WI38 (cell line): ENCODE results near the gene MICAL1.
A peak's percentile ranks its signal among the peaks of the same experiment; 100 is the strongest.

Experiments
- H3K4me3 ChIP-seq: 2 replicates; pipeline ENCODE4 v1.5.1; 2011; ENCODE audit warnings: low read depth, mild to moderate bottlenecking, control low read depth, low read length
- TF ChIP-seq, protein P1 (sequence below): IDR thresholded peaks from 2 replicates; pipeline ENCODE4 v1.5.1; 2012; ENCODE audit warnings: low read depth, mild to moderate bottlenecking, control low read depth, low read length

Gene MICAL1

DNA sequence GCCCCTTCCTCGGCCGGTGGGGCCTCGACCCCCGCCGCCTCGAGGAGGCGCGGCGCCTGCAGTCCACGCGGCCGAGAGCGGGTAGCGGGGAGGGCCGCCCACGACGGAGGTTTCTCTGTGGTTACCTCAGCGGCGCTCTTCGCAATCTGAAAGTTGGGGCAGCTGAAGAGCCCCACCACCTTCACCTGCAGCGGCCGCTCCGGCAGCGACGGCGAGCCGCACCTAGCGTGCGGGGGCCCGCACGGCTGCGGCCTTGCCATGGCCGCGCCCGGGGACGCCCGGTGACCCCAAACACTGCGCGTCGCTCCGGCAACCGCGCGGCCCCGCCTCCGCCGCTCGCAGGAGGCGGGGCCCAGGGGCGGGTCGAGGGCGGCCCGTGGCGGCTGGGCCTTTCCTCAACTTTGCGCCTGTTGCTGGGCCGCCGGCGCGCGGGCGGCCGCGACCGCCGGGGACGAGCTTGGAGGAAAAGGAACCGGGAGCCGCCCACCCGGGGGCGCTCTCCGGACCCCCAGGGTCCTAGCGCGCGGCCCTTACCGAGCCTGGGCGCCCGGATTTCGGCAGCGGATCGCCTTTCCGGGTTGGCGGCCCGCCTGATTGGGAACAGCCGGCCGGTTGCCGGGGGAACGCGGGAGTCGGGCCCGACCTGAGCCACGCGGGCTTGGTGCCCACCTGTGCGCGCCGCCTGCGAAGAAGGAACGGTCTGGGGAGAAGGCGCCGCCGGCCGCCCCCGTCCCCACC lies 15.1 kb downstream of the MICAL1 start, which contains the start of the genes PPIL6 and SMPD2:
Gene PPIL6 (minus strand): TSS at position 298 of the 738 bp plus-strand sequence. CDS start 38 bp downstream, at position 260.
Gene SMPD2 (plus strand): TSS at position 394 of the 738 bp plus-strand sequence. CDS start 398 bp downstream, outside the sequence.
- TF ChIP-seq, protein P1, sequence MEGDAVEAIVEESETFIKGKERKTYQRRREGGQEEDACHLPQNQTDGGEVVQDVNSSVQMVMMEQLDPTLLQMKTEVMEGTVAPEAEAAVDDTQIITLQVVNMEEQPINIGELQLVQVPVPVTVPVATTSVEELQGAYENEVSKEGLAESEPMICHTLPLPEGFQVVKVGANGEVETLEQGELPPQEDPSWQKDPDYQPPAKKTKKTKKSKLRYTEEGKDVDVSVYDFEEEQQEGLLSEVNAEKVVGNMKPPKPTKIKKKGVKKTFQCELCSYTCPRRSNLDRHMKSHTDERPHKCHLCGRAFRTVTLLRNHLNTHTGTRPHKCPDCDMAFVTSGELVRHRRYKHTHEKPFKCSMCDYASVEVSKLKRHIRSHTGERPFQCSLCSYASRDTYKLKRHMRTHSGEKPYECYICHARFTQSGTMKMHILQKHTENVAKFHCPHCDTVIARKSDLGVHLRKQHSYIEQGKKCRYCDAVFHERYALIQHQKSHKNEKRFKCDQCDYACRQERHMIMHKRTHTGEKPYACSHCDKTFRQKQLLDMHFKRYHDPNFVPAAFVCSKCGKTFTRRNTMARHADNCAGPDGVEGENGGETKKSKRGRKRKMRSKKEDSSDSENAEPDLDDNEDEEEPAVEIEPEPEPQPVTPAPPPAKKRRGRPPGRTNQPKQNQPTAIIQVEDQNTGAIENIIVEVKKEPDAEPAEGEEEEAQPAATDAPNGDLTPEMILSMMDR = 0 out of 2 replicates have a peak, but pooled peaks have one; percentile 21
- H3K4me3 ChIP-seq = peak within 1 kb of the TSS; percentile 83

DNA sequence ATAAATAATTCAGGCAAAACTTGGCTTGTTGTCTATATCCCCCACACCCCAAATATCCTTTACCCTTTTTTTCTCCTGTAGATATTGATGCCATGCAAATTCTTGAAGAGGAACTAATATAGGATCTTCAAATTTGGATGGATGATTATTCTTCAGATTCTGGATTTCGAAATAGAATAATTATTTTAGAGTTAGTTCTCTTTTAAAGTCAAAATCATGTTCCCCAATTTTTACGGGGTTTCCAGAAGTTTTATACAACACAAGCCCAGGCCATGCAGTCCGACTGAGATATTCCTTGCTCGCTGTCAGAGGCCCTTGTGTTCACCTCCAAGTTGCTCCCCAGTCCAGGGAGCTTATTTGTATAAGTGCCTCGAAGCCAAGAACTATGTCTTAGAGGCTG lies 19.5 kb downstream of the MICAL1 start:
- no peak overlapping the region for H3K4me3 ChIP-seq
- TF ChIP-seq, protein P1 = no peak

DNA sequence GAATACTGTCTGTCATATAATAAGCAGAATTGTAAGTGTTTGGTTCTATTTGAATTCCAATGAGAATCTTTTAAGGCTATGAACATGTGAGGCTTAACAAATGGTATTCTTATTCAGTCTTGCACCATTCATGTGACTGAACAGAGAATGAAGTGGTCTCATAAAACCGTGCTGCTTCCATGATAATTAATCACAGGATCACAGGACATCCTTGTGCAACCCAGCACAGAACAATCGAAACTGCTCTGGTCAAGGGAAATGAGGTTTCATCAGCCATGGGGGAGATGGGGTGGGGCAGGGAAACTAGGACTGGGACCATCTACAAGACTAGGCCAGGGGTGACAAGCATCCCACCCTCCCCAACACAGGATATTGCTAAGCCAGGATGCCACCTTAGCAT lies 21.1 kb downstream of the MICAL1 start:
- H3K4me3 ChIP-seq = no peak overlapping the region

DNA sequence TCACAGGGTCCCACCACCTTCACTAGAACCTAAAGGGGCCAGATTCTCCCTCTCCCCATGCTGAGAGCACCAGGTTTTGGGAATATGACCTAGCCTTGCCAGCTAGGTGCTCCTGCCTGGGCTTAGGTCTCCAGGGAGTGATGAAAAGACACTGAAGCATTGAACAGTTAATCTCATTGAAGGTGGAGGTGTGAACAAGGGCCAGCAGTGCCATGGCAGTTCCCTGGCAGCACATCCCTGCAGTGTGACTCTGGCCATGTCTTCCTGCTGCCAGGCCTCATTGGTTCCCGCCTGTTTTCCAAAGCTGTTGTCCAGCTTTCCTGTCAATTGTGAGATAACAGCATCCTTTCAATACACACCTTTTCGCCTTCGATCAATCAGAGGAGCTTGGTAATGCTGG lies 26.1 kb downstream of the MICAL1 start:
- no peak overlapping the region for H3K4me3 ChIP-seq
- TF ChIP-seq, protein P1 = no peak

More for the DNA sequence above, 21.1 kb downstream of the MICAL1 start:
- TF ChIP-seq, protein P1 = no peak

DNA sequence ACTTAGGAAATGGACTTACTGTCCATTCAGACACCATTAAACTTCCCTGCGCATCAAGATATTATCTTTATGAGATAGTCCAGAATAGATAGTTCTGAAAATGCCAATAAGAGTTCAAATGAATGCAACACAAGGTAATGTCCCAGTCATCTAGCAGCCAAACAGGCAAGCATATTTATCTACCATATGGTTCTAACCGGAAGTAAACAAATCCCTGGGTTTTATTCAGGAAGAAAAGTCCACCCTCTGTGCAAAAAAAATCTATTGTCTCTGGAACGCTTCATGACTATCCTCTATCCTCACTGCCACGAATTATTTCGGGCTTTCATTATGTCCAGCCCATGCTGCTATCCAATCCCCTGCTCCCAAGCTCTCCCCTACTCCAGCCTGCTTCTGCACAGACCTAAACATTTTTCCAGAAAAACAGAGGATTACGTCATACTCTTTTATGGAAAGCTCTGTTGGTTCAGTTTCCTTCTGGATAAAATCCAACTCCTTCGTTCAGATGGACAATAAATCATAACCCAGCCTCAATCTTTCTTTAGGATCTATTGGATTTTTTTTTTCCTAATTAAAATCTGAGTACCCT lies 26.6 kb downstream of the MICAL1 start:
- no peak overlapping the region for H3K4me3 ChIP-seq
- TF ChIP-seq, protein P1 = no peak

DNA sequence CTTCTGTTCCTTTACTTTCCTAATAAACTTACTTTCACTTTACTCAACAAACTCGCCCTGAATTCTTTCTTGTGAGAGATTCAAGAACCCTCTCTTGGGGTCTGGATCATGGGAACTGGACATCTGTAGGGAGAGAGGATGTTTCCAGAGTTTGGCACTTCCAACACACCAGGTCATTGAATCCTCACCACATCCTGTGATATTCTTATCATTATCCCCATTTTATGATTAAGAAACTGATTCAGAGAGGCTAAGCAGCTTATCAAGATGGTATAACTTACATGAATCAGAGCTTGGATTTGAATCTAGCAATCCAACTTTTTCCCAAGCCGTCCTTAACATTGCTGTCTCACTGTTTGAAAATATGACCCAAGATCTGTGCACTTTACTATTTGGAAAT lies 30.6 kb downstream of the MICAL1 start:
- TF ChIP-seq, protein P1 = no peak
- no peak overlapping the region for H3K4me3 ChIP-seq

DNA sequence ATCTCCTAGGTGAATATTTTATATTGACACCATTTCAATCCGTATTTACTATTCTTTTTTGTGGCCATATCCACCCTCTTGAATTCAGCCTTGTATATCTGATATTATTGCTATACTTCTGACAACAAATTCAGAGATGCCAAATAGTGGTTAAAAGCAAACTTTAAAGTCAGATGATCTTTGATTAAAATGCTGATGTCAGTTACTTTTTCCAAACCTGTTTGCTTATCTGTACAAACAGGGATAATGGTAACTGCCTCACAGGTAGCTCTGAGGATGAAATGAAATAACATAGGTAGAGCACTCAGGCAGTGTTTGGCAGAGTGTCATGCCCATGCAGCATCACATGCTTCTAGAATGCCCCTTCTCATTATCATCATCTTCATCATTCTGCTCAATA lies 34.4 kb downstream of the MICAL1 start:
- H3K4me3 ChIP-seq = no peak overlapping the region
- TF ChIP-seq, protein P1 = no peak
